Calu3 (cell line): ENCODE data around the gene PMVK. TPM values are rescaled to one million over a fixed set of nuclear protein-coding genes. Genes with fewer than 3 reads are reported as not detected.
"Not testable (repeated sequence)": the region's sequence is repeated elsewhere in the genome, so short reads cannot be mapped to it uniquely, and the experiment has no call there.

Experiments
- BruUV-seq: library from RNA; stranded (reverse); fragments of 400-500 nt; replicated peaks from 2 replicates; lab custom pipeline; 2021; lab: Mats Ljungman, UMichigan
- CTCF ChIA-PET: fragments of 300-600 bp; sonication (Branson Sonifier 250); formaldehyde crosslinking; loops from one replicate; lab custom pipeline; 2022; ENCODE audit warnings: antibody characterized with exemption; lab: Charles Lee
- DNase-seq: peaks from one replicate; pipeline ENCODE4 v3.0.0; 2022
- H3K27ac Mint-ChIP-seq: one replicate; pipeline ENCODE4 v1.8.0; 2022; ENCODE audit warnings: mixed read lengths; ENCODE audit not compliant: unreplicated experiment
- H3K27me3 Mint-ChIP-seq: one replicate; pipeline ENCODE4 v1.8.0; 2022; ENCODE audit warnings: mixed read lengths; ENCODE audit not compliant: unreplicated experiment
- H3K36me3 Mint-ChIP-seq: one replicate; pipeline ENCODE4 v1.8.0; 2022; ENCODE audit warnings: mild to moderate bottlenecking, moderate library complexity, mixed read lengths; ENCODE audit not compliant: insufficient read depth, unreplicated experiment
- H3K4me1 Mint-ChIP-seq: one replicate; pipeline ENCODE4 v1.8.0; 2022; ENCODE audit warnings: mild to moderate bottlenecking, low read depth, mixed read lengths; ENCODE audit not compliant: unreplicated experiment
- H3K4me3 Mint-ChIP-seq: one replicate; pipeline ENCODE4 v1.8.0; 2022; ENCODE audit warnings: mild to moderate bottlenecking, low read depth, moderate library complexity, mixed read lengths; ENCODE audit not compliant: unreplicated experiment
- H3K9me3 Mint-ChIP-seq: one replicate; pipeline ENCODE4 v1.8.0; 2022; ENCODE audit warnings: low read depth, mixed read lengths; ENCODE audit not compliant: unreplicated experiment
- intact Hi-C: fragments of 100-400 bp; cut with micrococcal nuclease; formaldehyde crosslinking; loops from one replicate; pipeline ENCODE4 v1.10.0; 2022; ENCODE audit not compliant: unreplicated experiment
- total RNA-seq: library from RNA; stranded (reverse); gene quantifications from 2 replicates; pipeline ENCODE4 v1.2.3, GENCODE V29; 2022
- TF ChIP-seq, protein P1 (sequence below): fragments of 200-600 bp; IDR thresholded peaks from one replicate; pipeline ENCODE4 v1.8.0; 2022; ENCODE audit warnings: antibody characterized with exemption; ENCODE audit not compliant: unreplicated experiment

PMVK gene
- total RNA-seq, 1 experiment from 2014 or later = 47.3 TPM

GRCh38 chr1:154910851-154911250 lies 25.7 kb downstream of the PMVK start:
- no TSS peak for BruUV-seq
- Mint-ChIP-seq H3K27ac (no peak overlapping the region), H3K9me3 (peaks cover 2% of the 10 kb centered on the region), H3K4me3 (no peak overlapping the region), H3K36me3 (no peaks in the 10 kb centered on the region), H3K27me3 (peaks cover 21% of the 10 kb centered on the region), H3K4me1 (peaks cover 12% of the 10 kb centered on the region)
- intact Hi-C loops = no loop called here
- CTCF ChIA-PET = no interaction called here
- DNase-seq = no peak
- TF ChIP-seq, protein P1, sequence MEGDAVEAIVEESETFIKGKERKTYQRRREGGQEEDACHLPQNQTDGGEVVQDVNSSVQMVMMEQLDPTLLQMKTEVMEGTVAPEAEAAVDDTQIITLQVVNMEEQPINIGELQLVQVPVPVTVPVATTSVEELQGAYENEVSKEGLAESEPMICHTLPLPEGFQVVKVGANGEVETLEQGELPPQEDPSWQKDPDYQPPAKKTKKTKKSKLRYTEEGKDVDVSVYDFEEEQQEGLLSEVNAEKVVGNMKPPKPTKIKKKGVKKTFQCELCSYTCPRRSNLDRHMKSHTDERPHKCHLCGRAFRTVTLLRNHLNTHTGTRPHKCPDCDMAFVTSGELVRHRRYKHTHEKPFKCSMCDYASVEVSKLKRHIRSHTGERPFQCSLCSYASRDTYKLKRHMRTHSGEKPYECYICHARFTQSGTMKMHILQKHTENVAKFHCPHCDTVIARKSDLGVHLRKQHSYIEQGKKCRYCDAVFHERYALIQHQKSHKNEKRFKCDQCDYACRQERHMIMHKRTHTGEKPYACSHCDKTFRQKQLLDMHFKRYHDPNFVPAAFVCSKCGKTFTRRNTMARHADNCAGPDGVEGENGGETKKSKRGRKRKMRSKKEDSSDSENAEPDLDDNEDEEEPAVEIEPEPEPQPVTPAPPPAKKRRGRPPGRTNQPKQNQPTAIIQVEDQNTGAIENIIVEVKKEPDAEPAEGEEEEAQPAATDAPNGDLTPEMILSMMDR = no peak

DNA sequence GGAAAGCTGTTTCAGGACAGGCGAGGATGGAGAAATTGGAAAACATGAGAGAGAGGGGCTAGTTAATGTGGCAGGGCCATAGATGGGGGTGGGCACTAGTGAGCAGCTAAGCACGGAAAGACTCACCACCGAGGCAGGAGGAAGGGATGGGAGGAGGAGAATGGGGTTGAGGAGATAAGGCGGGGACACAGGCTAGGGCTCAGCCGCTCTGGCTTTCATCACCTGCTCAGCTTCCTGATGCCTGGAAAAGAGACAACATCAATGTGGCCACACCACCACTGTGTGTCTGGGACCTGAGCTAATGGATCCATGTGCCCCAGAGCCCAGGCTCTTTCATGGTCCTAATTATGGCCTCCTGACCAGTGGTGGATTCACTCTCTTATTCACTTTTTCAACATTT lies 27.6 kb downstream of the PMVK start:
- peaks cover 2% of the 10 kb centered on the region for H3K9me3 Mint-ChIP-seq
- peaks cover 12% of the 10 kb centered on the region for H3K4me1 Mint-ChIP-seq
- no peak overlapping the region for H3K4me3 Mint-ChIP-seq
- no peaks in the 10 kb centered on the region for H3K36me3 Mint-ChIP-seq
- BruUV-seq = no TSS peak
- intact Hi-C loops = no loop called here
- DNase-seq = no peak
- no peak overlapping the region for H3K27ac Mint-ChIP-seq
- H3K27me3 Mint-ChIP-seq = peaks cover 21% of the 10 kb centered on the region
- TF ChIP-seq, protein P1 = no peak
- CTCF ChIA-PET = no interaction called here

DNA sequence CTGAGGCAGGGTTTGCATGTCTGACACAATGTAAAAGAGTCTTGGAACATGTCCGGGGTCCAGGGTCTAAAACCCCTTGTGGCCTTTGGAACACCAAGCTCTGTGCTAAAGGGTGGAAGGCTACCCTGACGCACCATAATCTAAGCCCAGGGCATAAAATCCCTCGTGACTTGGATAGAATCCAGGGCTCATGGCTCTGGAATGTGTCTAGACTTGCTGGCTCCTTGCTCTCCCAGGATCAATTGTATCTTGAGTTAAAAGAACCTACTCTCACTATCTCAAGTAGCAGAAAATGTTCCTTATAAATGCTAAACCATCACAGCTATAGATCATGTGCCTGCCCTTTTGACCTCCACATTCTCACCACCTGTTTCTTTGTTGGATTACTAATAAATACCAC lies 28.4 kb downstream of the PMVK start:
- Mint-ChIP-seq H3K27me3 (peaks cover 21% of the 10 kb centered on the region), H3K4me1 (peaks cover 12% of the 10 kb centered on the region)
- CTCF ChIA-PET, H3K9me3 Mint-ChIP-seq, BruUV-seq, H3K27ac Mint-ChIP-seq, H3K36me3 Mint-ChIP-seq, DNase-seq, H3K4me3 Mint-ChIP-seq, intact Hi-C loops: not testable (repeated sequence)

GRCh38 chr1:154906621-154907081 lies 29.9 kb downstream of the PMVK start:
- BruUV-seq = no TSS peak
- Mint-ChIP-seq H3K27ac (no peak overlapping the region), H3K4me3 (no peak overlapping the region), H3K27me3 (peaks cover 21% of the 10 kb centered on the region), H3K9me3 (peaks cover 2% of the 10 kb centered on the region), H3K36me3 (no peaks in the 10 kb centered on the region), H3K4me1 (peaks cover 12% of the 10 kb centered on the region)
- CTCF ChIA-PET = interaction anchor here (0.7 to 0.9 kb wide), 2 partner anchors 30 to 110 kb away, joined by 3 read pairs; partner anchors contain the start of gene PMVK
- TF ChIP-seq, protein P1 = peak; percentile 35
- peak; percentile 30 for DNase-seq
- intact Hi-C loops = no loop called here

GRCh38 chr1:154902938-154903566 lies 33.5 kb downstream of the PMVK start:
- DNase-seq = no peak
- intact Hi-C loops = no loop called here
- peaks cover 28% of the 10 kb centered on the region for H3K27me3 Mint-ChIP-seq
- H3K36me3 Mint-ChIP-seq = no peaks in the 10 kb centered on the region
- no peak overlapping the region for H3K4me3 Mint-ChIP-seq
- H3K9me3 Mint-ChIP-seq = no peaks in the 10 kb centered on the region
- TF ChIP-seq, protein P1 = no peak
- no TSS peak for BruUV-seq
- no peak overlapping the region for H3K27ac Mint-ChIP-seq
- H3K4me1 Mint-ChIP-seq = peaks cover 3% of the 10 kb centered on the region
- CTCF ChIA-PET = interaction anchor here (0.6 to 0.7 kb wide), 2 partner anchors 49 to 271 kb away, joined by 3 read pairs; no protein-coding TSS in a partner anchor
